Measurements from ENCODE around the gene FAF1.

The FAF1 gene

DNA sequence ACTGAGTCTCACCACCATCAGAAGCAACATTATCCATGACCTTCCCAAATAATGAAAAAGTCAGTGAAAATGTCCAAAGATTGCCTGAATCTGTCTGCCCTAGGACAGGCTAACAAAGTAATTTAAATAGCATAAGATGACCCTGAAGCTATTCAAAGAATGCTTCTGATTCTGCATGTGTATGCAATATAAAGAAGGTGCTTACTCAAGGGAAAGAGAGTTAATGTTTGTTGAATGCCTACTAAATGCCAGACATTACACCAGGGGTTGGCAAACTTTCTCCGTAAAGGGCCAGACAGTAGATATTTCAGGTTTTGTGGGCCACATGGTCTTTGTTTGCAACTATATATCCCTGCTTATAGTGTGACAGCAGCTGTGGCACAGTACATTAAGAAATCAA, 314.9 kb downstream of the FAF1 start:
- H3K27ac ChIP-seq (ENCODE audit: low read depth, low read length): no peak overlapping the region
- H3K79me2 ChIP-seq (ENCODE audit: insufficient read depth, low read length): no peaks in the 10 kb centered on the region
- H3K4me2 ChIP-seq (ENCODE audit: low read depth, low read length, poor library complexity, severe bottlenecking): no peak overlapping the region
- no peaks in the 10 kb centered on the region for H3K36me3 ChIP-seq (ENCODE audit: low read length)
- H3K9me3 ChIP-seq (ENCODE audit: insufficient read depth, low read length): no peaks in the 10 kb centered on the region
- H3F3A ChIP-seq (ENCODE audit: insufficient read depth): no peaks in the 10 kb centered on the region
- H3K4me3 ChIP-seq (ENCODE audit: insufficient read depth, low read length, poor library complexity, severe bottlenecking): no peak overlapping the region
- no peaks in the 10 kb centered on the region for H3K9me2 ChIP-seq (replicated peaks; ENCODE audit: insufficient read depth, low read length)
- TF ChIP-seq, protein P1, sequence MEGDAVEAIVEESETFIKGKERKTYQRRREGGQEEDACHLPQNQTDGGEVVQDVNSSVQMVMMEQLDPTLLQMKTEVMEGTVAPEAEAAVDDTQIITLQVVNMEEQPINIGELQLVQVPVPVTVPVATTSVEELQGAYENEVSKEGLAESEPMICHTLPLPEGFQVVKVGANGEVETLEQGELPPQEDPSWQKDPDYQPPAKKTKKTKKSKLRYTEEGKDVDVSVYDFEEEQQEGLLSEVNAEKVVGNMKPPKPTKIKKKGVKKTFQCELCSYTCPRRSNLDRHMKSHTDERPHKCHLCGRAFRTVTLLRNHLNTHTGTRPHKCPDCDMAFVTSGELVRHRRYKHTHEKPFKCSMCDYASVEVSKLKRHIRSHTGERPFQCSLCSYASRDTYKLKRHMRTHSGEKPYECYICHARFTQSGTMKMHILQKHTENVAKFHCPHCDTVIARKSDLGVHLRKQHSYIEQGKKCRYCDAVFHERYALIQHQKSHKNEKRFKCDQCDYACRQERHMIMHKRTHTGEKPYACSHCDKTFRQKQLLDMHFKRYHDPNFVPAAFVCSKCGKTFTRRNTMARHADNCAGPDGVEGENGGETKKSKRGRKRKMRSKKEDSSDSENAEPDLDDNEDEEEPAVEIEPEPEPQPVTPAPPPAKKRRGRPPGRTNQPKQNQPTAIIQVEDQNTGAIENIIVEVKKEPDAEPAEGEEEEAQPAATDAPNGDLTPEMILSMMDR (IDR thresholded peaks at IDR 0.05; ENCODE audit: insufficient read depth, low read length, poor library complexity, severe bottlenecking): no peak
- no peak for TF ChIP-seq EZH2phosphoT487 (conservative IDR thresholded peaks at IDR 0.05; ENCODE audit: low read length)
- no peaks in the 10 kb centered on the region for H4K20me1 ChIP-seq (ENCODE audit: low read depth, low read length)
- H3K9ac ChIP-seq (ENCODE audit: low read length): no peak overlapping the region
- H2AFZ ChIP-seq (ENCODE audit: low read depth, low read length, severe bottlenecking): no peak overlapping the region
- no peaks in the 10 kb centered on the region for H3K27me3 ChIP-seq (ENCODE audit: low read length)

DNA sequence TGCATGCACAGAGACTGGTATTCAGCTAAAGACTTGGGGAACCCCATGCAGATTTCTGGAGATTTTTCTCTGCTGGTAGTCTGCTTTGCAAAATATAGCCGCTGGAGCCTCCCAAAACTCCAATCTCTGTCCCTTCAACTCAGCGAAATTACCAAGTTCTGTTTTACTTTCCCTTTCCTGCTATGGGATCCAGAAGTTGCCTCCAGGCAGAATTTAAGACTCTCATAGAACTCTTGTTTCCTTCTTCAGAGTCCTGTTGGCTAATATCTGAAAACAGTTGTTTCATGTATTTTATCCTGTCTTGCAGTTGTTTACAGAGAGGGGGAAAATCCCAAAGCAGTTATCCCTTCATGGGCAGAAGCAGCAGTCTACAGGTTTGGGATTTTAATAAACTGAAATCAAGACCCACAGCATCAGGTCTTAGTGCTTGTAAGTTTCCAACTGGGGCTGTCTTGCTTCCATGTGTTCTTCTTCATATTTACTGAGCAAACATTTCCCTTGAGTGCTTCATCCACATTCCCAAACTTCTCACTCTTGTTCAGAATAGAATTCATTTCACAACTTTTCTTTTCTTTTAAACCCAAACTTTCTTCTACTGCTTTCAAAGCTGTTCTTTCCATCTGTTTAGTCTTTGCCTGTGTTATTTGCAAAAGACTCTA, 315.5 kb downstream of the FAF1 start:
- Histone ChIP-seq H3K9me2 (replicated peaks; ENCODE audit: insufficient read depth, low read length) (no peaks in the 10 kb centered on the region), H3K4me2 (ENCODE audit: low read depth, low read length, poor library complexity, severe bottlenecking) (no peak overlapping the region)

DNA sequence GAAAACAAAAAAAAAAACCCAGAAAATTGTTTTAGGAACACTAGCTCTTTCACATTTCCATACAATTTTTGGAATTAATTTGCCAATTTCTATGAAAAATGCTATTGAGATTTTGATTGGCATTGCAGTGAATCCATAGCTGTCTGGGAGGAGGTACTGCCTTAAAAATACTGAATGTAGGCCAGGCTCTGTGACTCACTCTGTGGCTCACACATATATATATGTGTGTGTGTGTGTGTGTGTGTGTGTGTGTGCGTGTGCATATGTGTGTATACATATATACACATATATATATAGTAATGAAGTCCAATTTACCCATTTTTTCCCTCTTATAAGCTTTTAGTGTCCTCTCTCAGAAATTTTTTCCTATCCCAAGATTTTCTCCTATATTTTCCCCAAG, 322.6 kb downstream of the FAF1 start:
- Histone ChIP-seq H3K4me3 (ENCODE audit: insufficient read depth, low read length, poor library complexity, severe bottlenecking) (no peak overlapping the region), H3K27ac (ENCODE audit: low read depth, low read length) (no peak overlapping the region), H3K36me3 (ENCODE audit: low read length) (no peaks in the 10 kb centered on the region), H3K79me2 (ENCODE audit: insufficient read depth, low read length) (no peaks in the 10 kb centered on the region), H3K9me3 (ENCODE audit: insufficient read depth, low read length) (no peaks in the 10 kb centered on the region), H4K20me1 (ENCODE audit: low read depth, low read length) (no peaks in the 10 kb centered on the region), H3K9ac (ENCODE audit: low read length) (no peak overlapping the region), H3K27me3 (ENCODE audit: low read length) (no peaks in the 10 kb centered on the region), H2AFZ (ENCODE audit: low read depth, low read length, severe bottlenecking) (no peak overlapping the region), H3K4me2 (ENCODE audit: low read depth, low read length, poor library complexity, severe bottlenecking) (no peak overlapping the region), H3K9me2 (replicated peaks; ENCODE audit: insufficient read depth, low read length) (no peaks in the 10 kb centered on the region), H3F3A (ENCODE audit: insufficient read depth) (no peaks in the 10 kb centered on the region)
- no peak for TF ChIP-seq EZH2phosphoT487 (conservative IDR thresholded peaks at IDR 0.05; ENCODE audit: low read length)
- TF ChIP-seq, protein P1 (IDR thresholded peaks at IDR 0.05; ENCODE audit: insufficient read depth, low read length, poor library complexity, severe bottlenecking): no peak

More for the DNA sequence above, 315.5 kb downstream of the FAF1 start:
- TF ChIP-seq, protein P1 (IDR thresholded peaks at IDR 0.05; ENCODE audit: insufficient read depth, low read length, poor library complexity, severe bottlenecking): no peak
- TF ChIP-seq EZH2phosphoT487 (conservative IDR thresholded peaks at IDR 0.05; ENCODE audit: low read length): no peak
- no peaks in the 10 kb centered on the region for H3K27me3 ChIP-seq (ENCODE audit: low read length)
- H2AFZ ChIP-seq (ENCODE audit: low read depth, low read length, severe bottlenecking): no peak overlapping the region
- H3F3A ChIP-seq (ENCODE audit: insufficient read depth): no peaks in the 10 kb centered on the region
- no peaks in the 10 kb centered on the region for H3K36me3 ChIP-seq (ENCODE audit: low read length)
- H3K9me3 ChIP-seq (ENCODE audit: insufficient read depth, low read length): no peaks in the 10 kb centered on the region
- H3K27ac ChIP-seq (ENCODE audit: low read depth, low read length): no peak overlapping the region
- no peak overlapping the region for H3K4me3 ChIP-seq (ENCODE audit: insufficient read depth, low read length, poor library complexity, severe bottlenecking)
- H3K79me2 ChIP-seq (ENCODE audit: insufficient read depth, low read length): no peaks in the 10 kb centered on the region
- no peaks in the 10 kb centered on the region for H4K20me1 ChIP-seq (ENCODE audit: low read depth, low read length)
- no peak overlapping the region for H3K9ac ChIP-seq (ENCODE audit: low read length)
